ENCODE measurements around the gene PALD1. TPM values are rescaled to one million over a fixed set of nuclear protein-coding genes. Genes with fewer than 3 reads are reported as not detected.

PALD1 gene
- total RNA-seq, 3 donors from 2014 or later (not counting 1 experiment from before 2014, with no cell fraction given): 0.21 TPM; not detected in 2

DNA sequence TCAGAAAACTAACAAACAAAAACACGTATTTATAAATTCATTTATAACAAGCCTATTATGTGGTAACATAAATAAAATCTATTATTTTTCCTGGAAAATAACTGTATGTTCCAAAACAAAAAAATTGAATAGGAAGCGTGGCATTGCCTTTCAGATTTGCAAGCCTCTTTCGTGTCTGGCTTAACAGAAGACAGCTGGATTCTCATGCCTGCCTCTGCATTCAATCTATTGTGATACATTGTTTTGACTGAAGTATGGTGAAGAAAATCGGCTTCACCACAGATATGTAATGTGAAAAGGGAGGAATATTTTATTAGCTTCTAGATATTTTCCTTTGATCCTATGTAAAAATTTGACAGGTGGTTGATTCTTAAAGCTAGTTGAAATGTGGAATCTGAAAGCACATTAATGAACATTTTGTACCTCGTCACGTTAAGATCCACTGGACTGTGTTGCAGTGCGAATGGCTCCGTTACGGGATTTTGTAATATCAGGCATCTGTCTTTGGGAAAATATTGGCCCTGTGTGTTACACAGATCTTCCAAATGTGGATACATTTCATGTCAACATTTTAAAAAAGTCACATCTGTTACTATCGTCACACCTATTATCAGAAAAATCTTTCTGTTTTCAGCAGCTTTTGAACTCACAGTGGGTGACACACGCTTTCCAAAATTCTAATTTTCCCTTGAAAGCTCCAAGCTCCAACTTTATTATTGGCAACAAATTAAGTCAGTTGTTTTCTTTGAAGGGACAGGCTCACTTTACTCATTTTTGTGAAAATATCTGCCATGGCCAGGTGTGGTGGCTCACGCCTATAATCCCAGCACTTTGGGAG lies 26.2 kb downstream of the PALD1 start:
- Mint-ChIP-seq H3K4me1 (peaks cover 13 to 15% of the 10 kb centered on the region in 2 donors), H3K27ac (no peak overlapping the region), H3K4me3 (no peak overlapping the region), H3K27me3 (ENCODE audit: low read depth in 2 of 2) (no peaks in the 10 kb centered on the region), H3K9me3 (no peaks in the 10 kb centered on the region), H3K36me3 (no peaks in the 10 kb centered on the region)
- no peak for DNase-seq
- H3K27ac ChIP-seq (ENCODE audit: low read length): no peak overlapping the region
- TF ChIP-seq CTCF (IDR thresholded peaks at IDR 0.05): no peak
- ATAC-seq: no peak
- no peaks in the 10 kb centered on the region for H3K27me3 ChIP-seq (ENCODE audit: control insufficient read depth, insufficient read depth, low read length)
- 96% methylated on average over 11 of the region's 12 CpGs for whole genome bisulfite sequencing (ENCODE audit: insufficient coverage)
- H3K36me3 ChIP-seq (ENCODE audit: control insufficient read depth, insufficient read depth, low read length): no peaks in the 10 kb centered on the region
- peaks cover 27% of the 10 kb centered on the region for H3K4me1 ChIP-seq (ENCODE audit: control insufficient read depth, insufficient read depth, low read length)
- H3K4me3 ChIP-seq (ENCODE audit: low read length): no peak overlapping the region
- H3K9me3 ChIP-seq (ENCODE audit: control insufficient read depth, insufficient read depth, low read length): no peaks in the 10 kb centered on the region
- intact Hi-C loops (cut with micrococcal nuclease): no loop called here

GRCh38 chr10:70505908-70506307 lies 27.3 kb downstream of the PALD1 start:
- H3K27me3 ChIP-seq (ENCODE audit: control insufficient read depth, insufficient read depth, low read length): no peaks in the 10 kb centered on the region
- H3K27ac ChIP-seq (ENCODE audit: low read length): no peak overlapping the region
- Mint-ChIP-seq H3K36me3 (no peaks in the 10 kb centered on the region), H3K27ac (no peak overlapping the region), H3K27me3 (ENCODE audit: low read depth in 2 of 2) (no peaks in the 10 kb centered on the region), H3K4me1 (peaks cover 1 to 3% of the 10 kb centered on the region in 2 donors), H3K9me3 (no peaks in the 10 kb centered on the region), H3K4me3 (no peak overlapping the region)
- no peak for TF ChIP-seq CTCF (IDR thresholded peaks at IDR 0.05)
- DNase-seq (no peak), ATAC-seq (no peak)
- 76% methylated on average over 9 of the region's 9 CpGs for WGBS (ENCODE audit: insufficient coverage)
- intact Hi-C loops (cut with micrococcal nuclease): no loop called here
- no peak overlapping the region for H3K4me3 ChIP-seq (ENCODE audit: low read length)
- peaks cover 16% of the 10 kb centered on the region for H3K4me1 ChIP-seq (ENCODE audit: control insufficient read depth, insufficient read depth, low read length)
- H3K36me3 ChIP-seq (ENCODE audit: control insufficient read depth, insufficient read depth, low read length): no peaks in the 10 kb centered on the region
- H3K9me3 ChIP-seq (ENCODE audit: control insufficient read depth, insufficient read depth, low read length): no peaks in the 10 kb centered on the region

DNA sequence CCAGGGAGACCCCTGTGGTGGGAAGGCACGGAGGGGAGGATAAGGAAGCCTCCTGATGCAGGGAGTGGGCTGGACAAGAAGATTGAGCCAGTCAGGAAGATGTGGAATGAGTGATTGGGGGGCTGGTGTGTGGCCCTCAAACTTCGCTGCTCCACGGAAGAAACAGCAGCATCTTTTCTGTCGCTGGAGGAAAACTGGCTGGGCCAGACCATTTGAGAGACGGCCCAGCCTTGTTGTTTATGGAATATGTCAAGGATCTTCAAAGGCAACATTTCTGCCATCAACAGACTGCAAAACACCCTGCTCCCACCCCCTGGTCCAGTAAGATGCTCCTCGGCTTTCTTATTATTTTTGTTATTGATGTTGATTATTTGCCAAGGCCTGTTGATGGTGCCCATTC lies 29.4 kb downstream of the PALD1 start:
- DNase-seq (no peak), ATAC-seq (no peak)
- intact Hi-C loops (cut with micrococcal nuclease): no loop called here
- peaks cover 0 to 6% of the 10 kb centered on the region in 2 donors for H3K4me1 Mint-ChIP-seq
- H3K27me3 Mint-ChIP-seq (ENCODE audit: low read depth in 2 of 2): no peaks in the 10 kb centered on the region
- Histone ChIP-seq H3K9me3 (ENCODE audit: control insufficient read depth, insufficient read depth, low read length) (no peaks in the 10 kb centered on the region), H3K4me3 (ENCODE audit: low read length) (no peak overlapping the region), H3K27me3 (ENCODE audit: control insufficient read depth, insufficient read depth, low read length) (no peaks in the 10 kb centered on the region), H3K4me1 (ENCODE audit: control insufficient read depth, insufficient read depth, low read length) (peaks cover 10% of the 10 kb centered on the region), H3K36me3 (ENCODE audit: control insufficient read depth, insufficient read depth, low read length) (no peaks in the 10 kb centered on the region), H3K27ac (ENCODE audit: low read length) (no peak overlapping the region)
- TF ChIP-seq CTCF (IDR thresholded peaks at IDR 0.05): no peak
- no peaks in the 10 kb centered on the region for H3K36me3 Mint-ChIP-seq
- no peak overlapping the region for H3K4me3 Mint-ChIP-seq
- no peak overlapping the region for H3K27ac Mint-ChIP-seq
- no peaks in the 10 kb centered on the region for H3K9me3 Mint-ChIP-seq
- 93% methylated on average over 6 of the region's 6 CpGs for WGBS (ENCODE audit: insufficient coverage)

Data from natural killer cell (primary cell).